NCI-H128 (cell line): ENCODE results near the gene ELMO3.

ENCODE experiments used
- DNase-seq: peaks from one replicate; lab custom pipeline; 2025; ENCODE audit not compliant: unreplicated experiment; lab: John Stamatoyannopoulos, UW

Gene ELMO3

DNA sequence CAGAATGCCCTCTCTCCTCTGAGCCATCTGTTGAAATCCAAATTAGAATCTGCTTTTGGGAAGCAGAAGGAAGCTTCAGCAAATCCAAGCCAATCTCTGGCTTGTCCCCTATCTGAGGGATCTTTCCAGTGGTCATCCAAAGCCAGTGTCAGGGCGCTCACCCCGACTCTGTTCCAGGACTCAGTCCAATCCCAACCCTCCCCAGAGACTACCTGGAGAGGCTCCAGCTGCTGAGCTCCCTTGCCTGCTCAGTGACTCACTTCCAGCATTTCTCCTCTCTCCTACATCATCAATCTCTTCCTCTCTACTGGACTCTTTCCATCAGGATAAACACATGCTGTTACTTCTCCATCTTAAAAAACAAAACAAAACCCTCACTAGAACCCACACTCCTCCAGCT lies 17.6 kb upstream of the ELMO3 start:
- DNase-seq = no peak

DNA sequence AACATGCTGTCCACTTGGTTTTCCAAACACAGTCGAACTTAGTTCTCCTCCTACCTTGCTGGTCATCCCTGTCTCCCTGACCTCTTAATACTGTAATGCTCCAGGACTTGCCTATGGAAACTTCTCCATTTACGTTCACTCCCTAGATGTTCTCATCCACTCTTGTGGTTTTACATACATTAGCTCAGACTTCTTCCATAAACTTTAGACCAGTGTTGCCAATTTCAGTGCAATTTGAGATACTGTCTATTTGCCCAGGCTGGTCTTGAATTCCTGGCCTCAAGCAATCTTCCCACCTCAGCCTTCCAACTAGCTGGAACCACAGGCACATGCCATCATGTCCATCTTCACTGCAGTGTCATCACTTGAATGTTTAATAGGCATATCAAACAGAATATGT lies 16.6 kb upstream of the ELMO3 start:
- DNase-seq = no peak

DNA sequence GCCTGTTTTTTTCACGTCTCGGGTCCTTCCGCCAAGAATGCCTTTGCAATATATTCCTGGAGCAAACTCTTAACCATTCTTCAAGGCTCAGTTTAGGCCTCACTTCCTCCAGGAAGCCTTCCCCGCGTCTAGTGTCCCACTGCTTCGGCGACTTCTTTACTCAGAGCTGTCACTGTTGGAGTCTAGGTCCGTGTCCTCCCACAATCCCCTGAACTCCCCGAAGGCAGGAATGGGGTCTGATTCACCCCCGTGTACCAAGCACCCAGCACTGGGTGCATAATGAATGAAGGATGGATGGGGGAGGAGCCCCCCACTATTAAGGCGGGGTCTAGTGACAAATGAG lies 15.7 kb upstream of the ELMO3 start:
- no peak for DNase-seq

DNA sequence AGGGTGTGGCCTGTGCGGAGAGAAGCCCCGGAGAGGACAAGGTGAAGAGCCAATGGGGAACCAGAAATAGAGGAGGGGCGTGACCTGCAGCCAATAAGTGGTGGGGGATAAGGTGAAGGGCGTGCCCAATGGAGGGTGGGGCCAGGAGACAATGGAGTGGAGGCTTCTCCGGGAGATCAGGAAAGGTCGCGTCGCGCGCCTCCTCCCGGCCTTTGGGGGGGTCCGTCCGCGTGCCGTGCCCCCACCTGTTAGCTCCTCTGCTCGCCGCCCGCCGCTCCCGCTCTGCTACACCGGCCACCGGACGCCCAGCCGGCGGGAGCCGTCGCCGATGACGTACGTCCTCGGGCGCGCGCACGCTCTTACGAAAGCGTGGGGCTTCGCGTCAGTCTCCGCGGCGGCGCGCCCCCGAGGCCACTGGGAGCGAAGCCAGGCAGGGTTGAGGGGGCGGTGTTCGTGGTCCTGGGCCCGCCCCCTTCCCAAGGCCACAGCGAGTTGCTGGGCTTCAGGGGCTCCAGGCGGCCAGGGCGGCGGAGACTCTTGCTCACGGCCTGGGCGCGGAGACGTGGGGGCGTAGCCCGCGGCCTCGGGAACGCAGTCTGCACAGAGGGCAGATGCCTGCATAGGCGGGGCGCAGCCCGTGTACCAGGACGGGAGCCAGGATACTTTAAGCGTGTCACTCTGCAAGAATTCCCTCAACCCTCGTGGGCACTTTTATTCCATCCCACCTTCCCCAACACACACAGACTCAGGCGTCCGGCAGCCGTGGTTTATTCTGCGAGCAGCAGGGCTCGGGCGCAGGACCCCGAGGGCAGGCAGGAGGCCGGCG lies 15.1 kb upstream of the ELMO3 start, which contains the start of gene MATCAP1:
Gene MATCAP1, minus strand, starts transcription at position 337 of the 826 bp plus-strand sequence. CDS start 3,353 bp downstream, outside the sequence.
- DNase-seq = peak; percentile 79

DNA sequence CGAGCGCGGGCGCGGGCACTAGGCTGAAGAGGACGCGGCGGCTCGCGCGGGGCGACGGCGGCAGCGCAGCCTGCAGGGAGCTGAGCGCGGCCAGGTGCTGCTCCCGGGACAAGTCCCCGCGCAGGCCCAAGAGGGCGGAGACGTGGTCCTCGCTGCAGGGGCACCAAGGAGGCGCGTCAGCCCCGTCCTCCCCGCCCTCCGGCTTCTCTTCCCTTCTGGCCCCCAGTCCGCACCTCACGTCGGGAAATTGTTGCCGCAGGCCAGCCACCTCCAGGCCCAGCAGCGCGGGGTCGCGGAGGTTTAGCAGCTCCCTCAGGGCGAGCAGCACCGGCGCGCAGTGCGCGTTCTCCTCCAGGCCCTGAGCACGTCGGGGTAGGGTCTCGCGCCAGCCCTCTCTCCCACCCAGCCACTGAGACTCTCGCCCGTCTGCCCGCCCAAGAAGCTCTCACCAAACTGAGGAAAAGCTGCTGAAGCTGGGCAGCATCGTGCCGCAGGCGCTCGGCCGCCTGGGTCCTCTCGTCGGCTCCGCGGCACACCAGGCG lies 14.4 kb upstream of the ELMO3 start:
- DNase-seq = peak; percentile 33

DNA sequence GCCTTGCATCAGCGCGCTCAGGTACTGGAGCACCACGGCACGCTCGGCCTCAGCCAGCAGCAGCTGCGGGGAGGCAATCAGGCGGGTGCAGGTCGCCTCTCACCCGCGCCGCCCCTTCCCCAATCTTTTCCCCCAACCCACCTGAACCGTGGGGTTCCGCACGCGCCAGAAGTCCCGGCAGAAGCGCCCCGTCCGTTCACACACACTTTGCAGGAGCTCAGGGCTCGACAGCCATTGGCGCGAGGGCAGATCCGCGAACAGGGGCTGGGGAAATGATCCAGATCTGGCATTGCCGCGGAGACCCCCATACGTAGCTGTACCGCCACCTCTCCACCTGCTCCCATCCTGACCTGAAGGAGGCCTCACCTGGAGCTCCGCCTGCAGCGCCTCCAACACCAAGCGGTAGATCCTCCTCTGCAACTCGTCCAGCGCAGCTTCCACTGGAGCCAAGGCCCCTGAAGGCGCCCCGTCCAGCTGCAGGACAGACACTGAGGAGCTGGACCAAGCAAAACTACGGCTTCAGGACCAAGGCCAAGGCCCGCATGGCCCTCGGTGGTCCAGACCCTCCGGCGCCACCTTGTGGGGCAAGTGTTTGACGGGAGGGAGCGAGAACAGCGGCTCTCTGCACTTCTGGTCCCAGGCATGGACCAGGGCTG lies 13.8 kb upstream of the ELMO3 start:
- peak; percentile 34 for DNase-seq

DNA sequence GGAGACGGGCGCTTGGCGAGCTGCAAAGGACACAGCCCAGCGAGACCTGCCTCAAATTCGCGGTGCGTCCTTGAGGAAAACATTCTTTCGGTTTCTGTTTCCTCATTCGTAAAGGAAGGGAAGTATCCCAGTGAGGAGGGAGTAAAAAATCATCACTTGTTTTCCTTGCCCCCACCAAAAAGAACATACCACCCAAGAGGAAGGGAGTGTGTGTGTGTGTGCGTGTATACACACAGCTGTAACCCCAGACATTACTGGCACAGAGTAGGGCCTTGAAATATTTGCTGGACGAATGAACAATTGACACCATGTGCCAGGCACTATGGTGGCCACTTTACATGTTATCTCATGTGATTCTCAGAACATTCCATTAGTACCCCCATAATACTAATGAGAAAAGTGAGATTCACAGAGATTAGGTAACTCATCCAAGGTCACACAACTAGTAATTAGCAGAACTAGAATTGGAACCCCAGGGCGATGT lies 13.2 kb upstream of the ELMO3 start:
- DNase-seq = no peak

DNA sequence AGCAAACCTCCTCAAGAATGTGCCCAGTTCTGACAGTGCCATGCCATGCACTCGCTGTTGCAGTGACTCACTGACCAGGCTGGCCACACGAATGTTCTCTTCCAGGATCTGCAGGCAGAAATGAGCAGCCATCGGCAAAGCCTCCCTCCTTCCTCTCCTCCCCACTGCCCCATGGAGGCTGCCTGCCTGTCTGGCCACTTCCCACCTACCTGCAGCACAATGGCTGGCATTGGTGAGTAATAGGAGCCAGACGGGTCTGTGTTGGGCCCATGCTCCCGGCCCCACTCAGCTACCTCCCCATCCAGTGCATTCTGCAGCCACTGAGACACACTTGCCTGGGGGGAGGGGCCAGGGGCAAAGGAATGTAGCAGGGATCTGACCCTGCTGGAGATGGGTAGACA lies 12.4 kb upstream of the ELMO3 start:
- DNase-seq = no peak

DNA sequence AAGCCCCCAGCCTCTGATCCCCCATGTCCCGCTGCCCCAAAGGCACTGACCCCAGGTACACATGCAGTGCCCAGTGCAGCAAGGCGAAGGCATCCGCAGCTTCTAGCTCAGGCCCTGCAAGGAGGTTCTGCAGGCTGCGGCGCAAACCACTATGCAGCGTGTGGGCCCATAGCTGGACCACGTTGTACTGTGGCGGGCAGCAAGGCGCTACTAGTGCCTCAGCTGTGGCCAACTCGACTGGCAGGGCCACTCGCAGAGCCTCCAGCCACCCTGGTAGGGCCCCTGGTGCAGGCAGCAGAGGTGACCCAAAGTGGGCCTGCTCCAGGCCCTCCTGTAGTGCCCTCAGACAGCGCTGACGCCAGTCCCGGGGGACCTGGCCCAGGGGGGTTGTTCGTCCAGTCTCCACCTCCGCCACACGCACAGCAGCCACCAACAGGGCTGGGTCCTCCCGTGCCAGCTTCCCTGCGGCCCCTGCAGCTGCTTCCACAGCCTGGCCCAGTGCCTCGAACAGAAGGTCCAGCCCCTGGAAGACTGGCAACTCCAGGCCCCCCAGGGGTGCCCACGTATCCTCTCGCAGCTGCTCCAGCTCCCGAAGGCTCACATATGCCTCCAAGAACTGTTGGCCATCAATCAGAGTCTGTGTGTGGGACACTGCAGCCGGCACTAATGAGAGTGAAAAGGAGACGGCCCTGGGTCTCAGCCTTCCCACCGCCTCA lies 11.6 kb upstream of the ELMO3 start:
- DNase-seq = no peak

DNA sequence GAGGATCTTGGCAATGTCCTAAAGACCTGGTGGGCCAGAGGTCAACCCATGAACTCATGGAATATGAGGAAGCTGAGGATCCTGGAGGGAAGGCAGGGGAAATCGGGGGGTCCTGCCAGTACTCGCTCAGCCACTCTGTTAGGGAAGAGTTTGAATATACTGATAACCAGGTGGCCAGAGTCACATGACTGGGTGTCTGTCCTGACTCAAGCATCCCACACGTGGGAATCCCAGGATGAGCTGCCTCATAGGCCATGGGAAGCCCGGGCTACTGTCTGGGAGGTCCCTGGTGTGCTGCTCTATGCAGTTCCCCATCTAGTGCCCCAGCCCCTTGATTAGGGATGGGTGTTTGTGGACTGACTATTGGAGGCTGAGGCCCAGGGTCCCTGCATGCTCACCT lies 10.6 kb upstream of the ELMO3 start:
- no peak for DNase-seq

DNA sequence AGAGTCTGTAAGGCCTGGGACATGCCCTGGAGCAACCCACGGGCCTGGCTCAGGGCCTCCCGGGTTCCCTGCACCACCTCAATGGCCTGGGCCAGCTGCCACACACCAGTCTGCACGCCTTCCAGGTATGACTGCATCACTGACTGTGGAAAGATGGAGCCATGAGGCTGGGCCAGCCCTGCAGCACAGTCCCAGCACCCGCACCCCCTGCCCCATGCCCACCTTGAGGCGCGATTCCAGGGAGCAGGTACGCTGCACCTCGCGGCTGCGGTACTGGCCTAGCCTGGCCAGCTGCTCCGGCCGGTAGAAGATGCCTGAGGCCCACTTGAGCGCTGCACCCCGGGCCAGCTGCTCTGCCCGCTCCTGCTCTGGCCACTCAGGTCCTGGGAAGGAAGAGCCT lies 10.1 kb upstream of the ELMO3 start:
- DNase-seq = no peak

DNA sequence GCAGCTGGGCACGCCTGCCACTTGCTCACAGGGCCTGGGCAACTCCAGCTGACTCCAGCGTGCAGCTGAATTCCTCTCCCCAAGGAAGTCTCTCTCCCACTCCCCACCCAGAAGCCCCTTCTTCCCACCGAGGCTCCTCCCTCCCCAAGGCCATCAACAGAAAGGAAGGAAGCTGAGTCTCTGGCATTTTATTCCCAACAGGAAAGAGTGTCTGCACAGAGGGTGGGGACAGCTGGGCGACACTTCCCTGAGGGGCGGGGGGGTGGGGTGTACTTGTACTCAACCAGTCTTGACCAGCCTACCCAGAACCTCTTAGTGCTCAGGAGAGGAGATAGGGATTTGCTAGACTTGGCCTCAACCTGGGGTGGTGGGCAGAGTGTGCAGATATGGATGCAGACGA lies 8.9 kb upstream of the ELMO3 start, which contains the start of gene EXOC3L1:
Gene EXOC3L1, minus strand, starts transcription at position 96 of the 400 bp plus-strand sequence. CDS start 460 bp downstream, outside the sequence.
- no peak for DNase-seq

DNA sequence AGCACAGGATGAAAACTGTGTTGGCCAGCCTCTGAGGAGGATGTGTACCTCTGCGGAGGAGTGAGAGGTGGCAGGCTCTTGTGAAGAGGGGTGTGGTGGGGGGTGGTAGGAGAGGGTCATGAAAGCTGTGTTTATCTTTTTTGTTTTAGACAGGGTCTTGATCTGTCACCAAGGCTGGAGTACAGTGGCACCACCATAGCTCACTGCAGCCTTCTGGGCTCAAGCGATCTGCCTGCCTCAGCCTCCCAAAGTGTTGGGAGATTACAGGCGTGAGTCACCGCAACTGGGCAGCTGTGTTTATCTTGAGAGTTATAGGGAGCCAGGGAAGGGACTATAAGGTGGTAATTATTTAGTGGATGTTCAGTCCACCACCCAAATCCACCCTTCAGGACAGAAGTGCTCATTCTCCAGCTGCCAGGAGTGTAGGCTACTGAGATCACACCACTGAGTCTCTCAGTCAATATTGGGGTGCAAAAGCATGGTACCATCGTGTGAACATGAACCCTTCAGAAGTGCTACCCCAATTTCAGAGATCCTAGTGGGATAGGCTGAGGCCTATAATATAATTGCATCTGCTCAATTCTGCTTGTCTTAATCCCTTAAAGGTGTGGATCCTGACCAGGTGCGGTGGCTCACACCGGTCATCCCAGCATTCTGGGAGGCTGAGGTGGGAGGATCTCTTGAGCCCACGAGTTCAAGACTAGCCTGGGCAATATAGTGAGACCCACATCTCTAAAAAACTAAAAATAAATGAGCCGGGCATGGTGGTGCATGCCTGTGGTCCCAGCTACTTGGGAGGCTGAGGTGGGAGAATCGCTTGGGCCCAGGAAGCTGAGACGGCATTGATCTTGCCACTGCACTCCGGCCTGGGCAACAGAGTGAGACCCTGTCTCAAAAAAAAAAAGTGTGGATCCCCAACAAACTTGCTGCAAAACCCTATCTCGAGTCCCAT lies 8.2 kb upstream of the ELMO3 start:
- no peak for DNase-seq

DNA sequence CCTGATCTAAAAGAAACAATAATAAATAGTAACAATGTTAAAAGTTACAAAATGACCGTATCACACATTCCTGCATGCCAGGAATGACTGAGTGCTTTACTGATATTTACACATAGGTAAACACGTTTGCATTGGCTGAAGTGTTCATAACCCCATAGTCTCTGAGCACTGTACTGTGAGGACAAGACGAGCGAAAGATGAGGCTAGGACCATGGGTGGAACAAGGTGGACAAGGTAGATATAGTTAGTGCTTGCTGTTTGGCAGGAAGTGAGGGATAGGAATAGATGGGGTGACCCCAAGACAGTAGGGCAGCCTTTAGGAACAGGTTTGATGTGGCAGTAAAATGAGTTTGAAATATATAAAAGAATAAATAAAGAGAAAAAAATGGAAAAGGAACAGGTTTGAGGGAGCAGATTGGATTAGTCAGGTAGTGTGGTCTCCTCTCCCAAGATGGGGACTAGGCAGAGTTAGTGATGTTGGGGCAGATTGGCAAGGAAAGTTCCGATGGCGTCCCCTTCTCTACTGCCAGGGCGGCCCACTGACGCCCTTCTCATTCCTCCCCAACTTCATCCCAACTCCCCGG lies 7.4 kb upstream of the ELMO3 start:
- DNase-seq = no peak

DNA sequence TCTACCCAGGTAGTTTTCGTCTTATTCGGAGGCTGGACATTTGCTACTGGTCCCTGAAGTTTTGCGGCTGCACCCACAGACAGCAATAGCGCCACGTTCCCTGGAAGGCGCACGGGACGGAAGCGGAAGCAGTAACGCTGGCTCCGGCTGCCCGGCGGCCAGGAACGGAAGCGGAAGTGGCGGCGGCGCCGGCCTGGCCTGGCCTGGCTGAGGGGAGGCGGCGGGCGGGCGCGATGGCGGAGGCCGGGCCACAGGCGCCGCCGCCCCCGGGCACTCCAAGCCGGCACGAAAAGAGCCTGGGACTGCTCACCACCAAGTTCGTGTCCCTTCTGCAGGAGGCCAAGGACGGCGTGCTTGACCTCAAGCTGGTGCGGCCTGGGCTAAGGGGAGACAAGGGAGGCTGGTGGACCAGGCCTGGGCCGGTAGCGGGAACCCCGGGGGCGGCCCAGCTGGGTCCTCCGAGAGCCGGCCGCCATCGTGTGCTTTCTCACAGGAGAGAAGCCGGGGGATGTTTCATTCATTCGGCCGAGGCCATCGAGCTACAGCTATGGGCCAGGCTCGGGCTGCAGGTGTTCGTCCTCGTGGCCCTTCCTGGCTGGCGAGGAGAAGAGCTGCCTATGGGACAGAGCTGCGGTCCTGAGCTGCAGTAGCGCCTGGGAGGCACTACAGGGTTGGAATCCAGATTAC lies 6.8 kb upstream of the ELMO3 start, which contains the start of gene E2F4:
Gene E2F4, plus strand, starts transcription at position 161 of the 687 bp plus-strand sequence. Its CDS starts 73 bp downstream, at position 234.
- DNase-seq = peak; percentile 43

DNA sequence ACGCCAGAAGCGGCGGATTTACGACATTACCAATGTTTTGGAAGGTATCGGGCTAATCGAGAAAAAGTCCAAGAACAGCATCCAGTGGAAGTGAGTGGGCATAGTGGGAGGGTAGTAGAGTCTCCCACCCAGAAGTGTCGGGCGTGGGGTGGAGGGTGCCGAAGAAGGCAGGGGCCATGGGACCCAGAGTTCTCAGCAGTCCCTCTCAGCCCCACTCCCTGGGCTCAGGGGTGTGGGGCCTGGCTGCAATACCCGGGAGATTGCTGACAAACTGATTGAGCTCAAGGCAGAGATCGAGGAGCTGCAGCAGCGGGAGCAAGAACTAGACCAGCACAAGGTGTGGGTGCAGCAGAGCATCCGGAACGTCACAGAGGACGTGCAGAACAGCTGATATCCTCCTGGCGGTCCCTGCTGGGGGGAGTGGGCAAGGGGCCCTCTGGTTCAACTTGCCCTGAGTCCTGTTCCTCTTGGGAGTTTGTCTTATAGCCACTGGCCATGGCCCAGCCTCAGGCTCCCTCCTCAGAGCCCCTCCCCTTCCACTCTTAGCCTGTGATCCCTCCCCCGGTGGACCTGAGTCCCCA lies 6.1 kb upstream of the ELMO3 start:
- no peak for DNase-seq

DNA sequence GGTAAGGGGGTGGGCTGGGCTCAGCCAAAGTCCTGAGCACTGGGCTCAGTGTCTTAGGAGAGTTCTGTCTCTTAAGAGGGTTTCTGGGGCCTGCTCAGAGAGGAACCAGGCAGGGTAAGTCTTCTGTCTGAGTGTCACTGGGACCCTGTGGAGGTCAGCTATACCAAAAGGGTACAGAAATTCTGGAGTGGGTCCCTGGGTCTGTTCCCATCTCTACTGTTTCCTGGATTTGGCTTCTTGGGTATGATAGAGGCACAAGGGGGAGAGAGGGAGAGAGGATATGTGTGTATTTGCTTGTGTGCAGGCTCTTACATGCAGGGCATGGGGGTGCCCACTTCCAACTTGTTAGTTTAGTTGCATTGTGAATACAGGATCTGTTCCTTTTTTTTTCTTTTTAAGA lies 5.4 kb upstream of the ELMO3 start:
- no peak for DNase-seq

DNA sequence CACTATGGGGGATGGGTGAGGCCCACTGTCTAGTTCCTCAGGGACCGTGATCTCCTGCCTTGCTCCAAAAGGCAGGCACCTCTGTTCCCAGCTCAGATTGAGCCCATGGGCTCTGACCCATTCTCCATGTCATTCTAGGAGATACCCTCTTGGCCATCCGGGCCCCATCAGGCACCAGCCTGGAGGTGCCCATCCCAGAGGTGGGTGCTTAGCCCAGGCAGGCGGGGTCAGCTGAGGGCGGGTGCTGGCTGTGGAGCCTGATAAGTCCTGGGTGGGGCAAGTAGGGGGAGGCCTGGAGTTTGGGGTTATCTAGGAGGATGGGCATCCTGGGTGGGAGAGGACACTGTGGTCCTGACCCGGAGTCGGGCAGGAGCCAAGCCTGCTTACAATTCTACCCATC lies 4.7 kb upstream of the ELMO3 start:
- no peak for DNase-seq

DNA sequence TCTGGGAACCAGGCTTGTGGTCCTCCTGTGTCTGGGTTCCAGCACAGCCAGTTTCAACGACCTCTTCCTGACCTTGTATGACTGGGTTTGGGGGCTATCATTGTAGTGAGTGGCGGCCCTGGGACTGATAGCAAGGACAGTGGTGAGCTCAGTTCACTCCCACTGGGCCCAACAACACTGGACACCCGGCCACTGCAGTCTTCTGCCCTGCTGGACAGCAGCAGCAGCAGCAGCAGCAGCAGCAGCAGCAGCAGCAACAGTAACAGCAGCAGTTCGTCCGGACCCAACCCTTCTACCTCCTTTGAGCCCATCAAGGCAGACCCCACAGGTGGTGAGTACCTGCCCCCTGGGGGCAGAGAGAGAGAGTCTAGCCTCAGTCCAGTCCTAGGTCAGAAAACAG lies 3.3 kb upstream of the ELMO3 start:
- DNase-seq = no peak
